ENCODE results near the gene BEND3. TPM values are rescaled to one million over a fixed set of nuclear protein-coding genes. Genes with fewer than 3 reads are reported as not detected.

BEND3 gene
- total and polyA plus RNA-seq, 7 donors, result 0.52 to 3.8 (median 1.7) TPM

DNA sequence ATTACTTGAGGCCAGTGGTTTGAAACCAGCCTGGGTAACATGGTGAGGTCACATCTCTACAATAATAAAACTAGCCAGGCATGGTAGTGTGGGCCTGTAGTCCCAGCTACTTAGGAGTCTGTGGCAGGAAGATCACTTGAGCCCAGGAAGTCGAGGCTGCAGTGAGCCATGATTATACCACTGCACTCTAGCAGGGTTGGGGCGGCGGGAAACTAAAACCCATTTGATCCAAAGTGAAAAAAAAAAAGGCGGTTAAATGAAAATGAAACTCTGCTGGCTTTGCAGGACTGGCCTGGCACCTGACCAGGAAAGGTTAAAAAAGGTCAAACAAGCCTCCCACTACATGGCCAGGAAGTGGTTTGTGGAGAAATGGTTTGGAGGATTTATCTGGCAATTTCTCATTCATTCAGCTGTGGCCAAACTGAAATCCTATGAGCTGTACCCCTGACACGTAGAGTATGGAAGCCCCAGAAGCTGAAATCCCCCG lies 50.7 kb downstream of the BEND3 start:
- Histone ChIP-seq H3K36me3 (ENCODE audit: insufficient read depth in 1 of 2, low read depth in 1 of 2) (no peaks in the 10 kb centered on the region), H3K4me1 (peaks cover 4% of the 10 kb centered on the region), H3K27ac (no peak overlapping the region), H3K9me3 (no peaks in the 10 kb centered on the region), H3K4me3 (no peak overlapping the region), H3K27me3 (ENCODE audit: insufficient read depth in 3 of 3, low read length in 2 of 3) (no peaks in the 10 kb centered on the region)
- intact Hi-C loops (cut with DNase I), result no loop called here
- DNase-seq (no peak), ATAC-seq (no peak)
- 15 to 28% (median 20%) methylated on average over 6 of the region's 6 CpGs for WGBS, 3 donors
- TF ChIP-seq, protein P1, sequence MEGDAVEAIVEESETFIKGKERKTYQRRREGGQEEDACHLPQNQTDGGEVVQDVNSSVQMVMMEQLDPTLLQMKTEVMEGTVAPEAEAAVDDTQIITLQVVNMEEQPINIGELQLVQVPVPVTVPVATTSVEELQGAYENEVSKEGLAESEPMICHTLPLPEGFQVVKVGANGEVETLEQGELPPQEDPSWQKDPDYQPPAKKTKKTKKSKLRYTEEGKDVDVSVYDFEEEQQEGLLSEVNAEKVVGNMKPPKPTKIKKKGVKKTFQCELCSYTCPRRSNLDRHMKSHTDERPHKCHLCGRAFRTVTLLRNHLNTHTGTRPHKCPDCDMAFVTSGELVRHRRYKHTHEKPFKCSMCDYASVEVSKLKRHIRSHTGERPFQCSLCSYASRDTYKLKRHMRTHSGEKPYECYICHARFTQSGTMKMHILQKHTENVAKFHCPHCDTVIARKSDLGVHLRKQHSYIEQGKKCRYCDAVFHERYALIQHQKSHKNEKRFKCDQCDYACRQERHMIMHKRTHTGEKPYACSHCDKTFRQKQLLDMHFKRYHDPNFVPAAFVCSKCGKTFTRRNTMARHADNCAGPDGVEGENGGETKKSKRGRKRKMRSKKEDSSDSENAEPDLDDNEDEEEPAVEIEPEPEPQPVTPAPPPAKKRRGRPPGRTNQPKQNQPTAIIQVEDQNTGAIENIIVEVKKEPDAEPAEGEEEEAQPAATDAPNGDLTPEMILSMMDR (IDR thresholded peaks at IDR 0.05), result no peak

DNA sequence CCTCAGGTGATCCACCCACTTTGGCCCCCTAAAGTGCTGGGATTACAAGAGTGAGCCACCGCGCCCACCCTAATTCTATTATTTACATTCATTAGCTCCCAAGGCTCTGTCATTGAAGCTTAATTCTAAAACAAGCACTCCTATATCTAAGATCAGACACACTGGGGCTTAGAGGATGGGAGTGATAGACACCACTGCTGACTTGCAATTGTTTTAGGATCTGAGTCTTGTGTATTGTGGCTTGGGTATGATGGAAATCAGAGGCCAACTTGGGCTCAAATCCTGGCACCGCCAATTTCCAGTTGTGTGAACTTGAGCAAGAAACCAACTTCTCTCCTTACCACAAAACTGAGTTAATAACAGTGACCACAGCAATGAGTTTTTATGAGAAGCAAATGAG lies 52.6 kb downstream of the BEND3 start:
- Histone ChIP-seq H3K4me1 (peaks cover 4% of the 10 kb centered on the region), H3K27ac (no peak overlapping the region), H3K27me3 (ENCODE audit: insufficient read depth in 3 of 3, low read length in 2 of 3) (no peaks in the 10 kb centered on the region), H3K4me3 (no peak overlapping the region), H3K9me3 (no peaks in the 10 kb centered on the region), H3K36me3 (ENCODE audit: insufficient read depth in 1 of 2, low read depth in 1 of 2) (no peaks in the 10 kb centered on the region)
- DNase-seq (no peak), ATAC-seq (no peak)
- intact Hi-C loops (cut with DNase I), result no loop called here
- 95 to 100% (median 97%) methylated on average over 3 of the region's 3 CpGs for WGBS, 3 donors
- TF ChIP-seq, protein P1 (IDR thresholded peaks at IDR 0.05), result no peak

DNA sequence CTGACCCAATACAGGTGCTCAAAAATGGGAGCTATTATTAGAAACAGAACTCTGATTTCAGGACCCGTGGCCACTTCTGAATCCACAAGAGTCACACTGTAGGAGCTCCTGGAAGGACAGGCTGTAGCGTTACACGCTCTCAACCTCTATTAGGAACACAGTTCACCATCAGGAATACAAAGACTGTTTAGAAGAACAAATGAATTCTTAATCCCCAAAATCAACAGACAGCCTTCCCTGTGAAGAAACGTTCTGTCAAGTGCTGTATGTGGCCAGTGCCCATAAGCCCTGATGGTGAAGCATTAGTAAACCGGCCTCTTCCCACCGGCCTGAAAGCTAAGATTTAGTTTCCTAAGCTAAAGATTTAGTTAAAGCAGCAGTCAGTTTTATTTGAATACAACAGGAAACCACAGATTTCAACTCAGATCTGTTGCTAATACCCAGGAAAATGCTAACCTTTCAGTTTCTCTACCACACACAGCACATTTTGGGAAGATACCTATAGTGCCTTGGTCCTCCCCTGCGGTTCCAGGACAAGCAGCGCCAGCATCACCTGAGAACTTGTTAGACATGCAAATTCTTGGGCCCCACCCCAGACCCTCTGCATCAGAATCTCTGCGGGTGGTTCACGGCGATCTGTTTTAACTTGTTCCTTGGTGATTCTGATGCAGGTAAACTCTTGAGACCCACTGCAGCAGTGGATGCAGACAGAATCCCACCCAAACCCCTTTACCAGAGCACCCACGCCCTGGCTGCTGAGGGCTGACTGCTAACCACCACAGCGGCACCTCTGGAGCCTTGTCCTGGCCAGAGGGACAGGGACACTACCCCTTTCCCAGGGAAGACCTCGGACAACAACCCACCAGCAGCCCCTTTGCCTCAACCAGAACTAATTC lies 53.9 kb downstream of the BEND3 start:
- TF ChIP-seq, protein P1 (IDR thresholded peaks at IDR 0.05), result no peak
- DNase-seq (no peak), ATAC-seq (no peak)
- Histone ChIP-seq H3K4me1 (peaks cover 4% of the 10 kb centered on the region), H3K27ac (no peak overlapping the region), H3K9me3 (no peaks in the 10 kb centered on the region), H3K27me3 (ENCODE audit: insufficient read depth in 3 of 3, low read length in 2 of 3) (no peaks in the 10 kb centered on the region), H3K36me3 (ENCODE audit: insufficient read depth in 1 of 2, low read depth in 1 of 2) (no peaks in the 10 kb centered on the region), H3K4me3 (no peak overlapping the region)
- intact Hi-C loops (cut with DNase I), result no loop called here
- WGBS, 3 donors, result 35 to 43% (median 39%) methylated on average over 14 of the region's 14 CpGs

DNA sequence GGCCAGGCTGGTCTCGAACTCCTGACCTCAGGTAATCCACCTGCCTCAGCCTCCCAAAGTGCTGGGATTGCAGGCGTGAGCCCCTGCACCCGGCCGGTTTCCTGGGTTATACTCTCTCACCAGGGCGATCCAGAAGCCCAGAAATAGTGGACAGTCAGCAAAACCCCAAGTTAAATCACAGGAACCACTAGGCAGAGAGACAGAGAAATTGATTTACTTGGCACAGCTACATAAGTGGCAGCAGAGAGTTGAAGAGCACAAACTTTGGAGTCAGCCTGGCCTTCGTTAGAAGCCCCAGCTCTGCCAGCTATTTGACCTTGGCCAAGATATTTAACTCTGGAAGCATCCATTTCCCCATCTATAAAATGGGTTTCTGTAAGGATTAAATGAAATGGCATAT lies 54.6 kb downstream of the BEND3 start:
- no peak for DNase-seq
- no peak overlapping the region for H3K4me3 ChIP-seq
- TF ChIP-seq, protein P1 (IDR thresholded peaks at IDR 0.05), result no peak

More for the DNA sequence above, 54.6 kb downstream of the BEND3 start:
- WGBS, 3 donors, result 83 to 89% (median 84%) methylated on average over 6 of the region's 6 CpGs
- no peak for ATAC-seq
- no peak overlapping the region for H3K27ac ChIP-seq
- intact Hi-C loops (cut with DNase I), result no loop called here
- H3K27me3 ChIP-seq (ENCODE audit: insufficient read depth in 3 of 3, low read length in 2 of 3), result no peaks in the 10 kb centered on the region
- no peaks in the 10 kb centered on the region for H3K9me3 ChIP-seq
- peaks cover 4% of the 10 kb centered on the region for H3K4me1 ChIP-seq
- no peaks in the 10 kb centered on the region for H3K36me3 ChIP-seq (ENCODE audit: insufficient read depth in 1 of 2, low read depth in 1 of 2)
